HCT116 (cell line): ENCODE results near the gene TMEM11. TPM values are rescaled to one million over a fixed set of nuclear protein-coding genes. Genes with fewer than 3 reads are reported as not detected.

ENCODE experiments used
- ATAC-seq: fragments of 200-7000 bp; cut with Tn5 transposase; 2 replicates; pipeline ENCODE4 v1.9.1; 2020; ENCODE audit warnings: mild to moderate bottlenecking, moderate library complexity
- BruUV-seq: library from RNA; stranded (reverse); fragments of 400-500 nt; replicated peaks from 2 replicates; lab custom pipeline; 2021; lab: Mats Ljungman, UMichigan
- CTCF ChIA-PET: fragments of 300-600 bp; sonication (Branson Sonifier 250); formaldehyde crosslinking; loops from one replicate; lab custom pipeline; 2021; ENCODE audit warnings: antibody characterized with exemption; lab: Charles Lee
- POLR2A ChIA-PET: fragments of 300-600, 350-600 bp; sonication (Branson Sonifier 250); formaldehyde crosslinking; loops from one replicate; lab custom pipeline; 2021; ENCODE audit warnings: antibody characterized with exemption; lab: Charles Lee
- RAD21 ChIA-PET, 2 experiments: fragments of 300-600 bp; sonication (Branson Sonifier 250); formaldehyde crosslinking; loops; one replicate each; lab custom pipeline; 2023; ENCODE audit warnings: low total read pairs in 2 of 2; ENCODE audit not compliant: uncharacterized antibody in 2 of 2, unreplicated experiment in 2 of 2, low non-redundant PET in 1 of 2; lab: Charles Lee
- DNase-seq: peaks from one replicate; pipeline ENCODE4 v3.0.0-alpha.2; 2010; ENCODE audit warnings: low read depth, low spot score
- H2AFZ ChIP-seq: fragments of 200-600 bp; shearing (Covaris generic), sonication (generic); 2 replicates; pipeline ENCODE4 v1.6.1; 2017; ENCODE audit warnings: low read depth, mixed run types, mixed read lengths, antibody characterized with exemption, low read length; ENCODE audit not compliant: poor library complexity, severe bottlenecking
- H3K27ac ChIP-seq: 2 replicates; pipeline ENCODE4 v1.5.1; 2012; ENCODE audit warnings: low read depth, low read length
- H3K27me3 ChIP-seq: fragments of 200-600 bp; sonication (generic); 2 replicates; pipeline ENCODE4 v1.6.1; 2016; ENCODE audit warnings: mixed run types, low read length, mixed read lengths; ENCODE audit not compliant: insufficient read depth
- H3K36me3 ChIP-seq, 2 experiments: fragments of 200-500 bp in 1 of 2; fragments of 200-600 bp in 1 of 2; sonication (Bioruptor generic) in 1 of 2; sonication (generic) in 1 of 2; 2 replicates each; pipeline versions ENCODE4 v1.5.1 to v1.6.1; 2014 to 2016; ENCODE audit warnings: low read length in 2 of 2, inconsistent platforms in 1 of 2, mixed read lengths in 1 of 2, mixed run types in 1 of 2; ENCODE audit not compliant: insufficient read depth in 2 of 2, control insufficient read depth in 1 of 2
- H3K4me1 ChIP-seq, 2 experiments: fragments of 200-600 bp in 1 of 2; sonication (generic) in 1 of 2; 2 replicates each; pipeline versions ENCODE4 v1.5.1 to v1.6.1; 2012 to 2017; ENCODE audit warnings: low read length in 2 of 2, inconsistent platforms in 1 of 2, mild to moderate bottlenecking in 1 of 2, mixed read lengths in 1 of 2, mixed run types in 1 of 2, moderate library complexity in 1 of 2; ENCODE audit not compliant: insufficient read depth in 2 of 2, control insufficient read depth in 1 of 2
- H3K4me2 ChIP-seq: fragments of 200-600 bp; sonication (generic); 2 replicates; pipeline ENCODE4 v1.6.1; 2017; ENCODE audit warnings: mixed run types, low read length, mixed read lengths
- H3K4me3 ChIP-seq, 2 experiments: fragments of 200-600 bp in 1 of 2; sonication (generic) in 1 of 2; replicated peaks in 1 of 2; 2 replicates each; pipeline ENCODE4 v1.5.1; 2011 to 2016; ENCODE audit warnings: low read length in 2 of 2, control low read depth in 1 of 2, low read depth in 1 of 2, mild to moderate bottlenecking in 1 of 2, mixed read lengths in 1 of 2, mixed run types in 1 of 2
- H3K79me2 ChIP-seq: fragments of 200-600 bp; sonication (generic); 2 replicates; pipeline ENCODE4 v1.6.1; 2017; ENCODE audit warnings: mild to moderate bottlenecking, mixed run types, low read length, moderate library complexity, mixed read lengths; ENCODE audit not compliant: insufficient read depth
- H3K9ac ChIP-seq: fragments of 200-600 bp; sonication (generic); 2 replicates; pipeline ENCODE4 v1.6.1; 2016; ENCODE audit warnings: low read length, mixed read lengths
- H3K9me2 ChIP-seq: fragments of 200-600 bp; sonication (generic), shearing (Covaris generic); 2 replicates; pipeline ENCODE4 v1.6.1; 2017; ENCODE audit warnings: mixed run types, mild to moderate bottlenecking, moderate library complexity; ENCODE audit not compliant: insufficient read depth
- H3K9me3 ChIP-seq, 2 experiments: fragments of 200-500 bp in 1 of 2; fragments of 200-600 bp in 1 of 2; sonication (Bioruptor generic) in 1 of 2; sonication (generic) in 1 of 2; 2 replicates each; pipeline ENCODE4 v1.6.1; 2014 to 2017; ENCODE audit warnings: low read length in 2 of 2, mixed read lengths in 2 of 2, inconsistent platforms in 1 of 2, low read depth in 1 of 2, mild to moderate bottlenecking in 1 of 2, mixed run types in 1 of 2, moderate library complexity in 1 of 2; ENCODE audit not compliant: control insufficient read depth in 1 of 2, insufficient read depth in 1 of 2
- H4K20me1 ChIP-seq: fragments of 200-600 bp; sonication (generic), shearing (Covaris generic); 2 replicates; pipeline ENCODE4 v1.6.1; 2017; ENCODE audit warnings: mixed run types, mild to moderate bottlenecking, moderate library complexity; ENCODE audit not compliant: insufficient read depth
- CBX3 ChIP-seq: IDR thresholded peaks from 2 replicates; pipeline ENCODE4 v1.6.1; 2012; ENCODE audit warnings: low read depth
- CEBPB ChIP-seq: IDR thresholded peaks from 2 replicates; pipeline ENCODE4 v1.6.1; 2012; ENCODE audit warnings: low read depth
- CTCF ChIP-seq, 3 experiments: fragments of 200-600 bp in 1 of 3; sonication (generic) in 1 of 3; IDR thresholded peaks in 2 of 3; conservative IDR thresholded peaks in 1 of 3; 2 replicates each; pipeline ENCODE4 v1.5.1; 2012 to 2017; ENCODE audit warnings: low read depth in 2 of 3, low read length in 2 of 3, antibody characterized with exemption in 1 of 3, borderline replicate concordance in 1 of 3, control low read depth in 1 of 3, mild to moderate bottlenecking in 1 of 3, mixed read lengths in 1 of 3, mixed run types in 1 of 3, moderate library complexity in 1 of 3; ENCODE audit not compliant: insufficient read depth in 1 of 3
- EGR1 ChIP-seq: IDR thresholded peaks from 2 replicates; pipeline ENCODE4 v1.6.1; 2012; ENCODE audit warnings: low read depth
- EZH2phosphoT487 ChIP-seq: fragments of 200-600 bp; IDR thresholded peaks from 2 replicates; pipeline ENCODE4 v1.6.1; 2018; ENCODE audit warnings: antibody characterized with exemption, borderline replicate concordance
- FOSL1 ChIP-seq: IDR thresholded peaks from 2 replicates; pipeline ENCODE4 v1.6.1; 2012; ENCODE audit warnings: low read depth
- JUND ChIP-seq: IDR thresholded peaks from 2 replicates; pipeline ENCODE4 v1.6.1; 2012
- MAX ChIP-seq: IDR thresholded peaks from 2 replicates; pipeline ENCODE4 v1.6.1; 2012
- POLR2A ChIP-seq: IDR thresholded peaks from 2 replicates; pipeline ENCODE4 v1.7.0; 2011; ENCODE audit warnings: borderline replicate concordance; ENCODE audit not compliant: insufficient read depth, insufficient read length; ENCODE audit errors: extremely low read depth
- POLR2AphosphoS5 ChIP-seq: IDR thresholded peaks from 2 replicates; pipeline ENCODE4 v1.6.1; 2011; ENCODE audit warnings: mild to moderate bottlenecking, low read depth, low read length, moderate library complexity
- RAD21 ChIP-seq: IDR thresholded peaks from 2 replicates; pipeline ENCODE4 v1.6.1; 2012; ENCODE audit warnings: low read depth, mild to moderate bottlenecking
- REST ChIP-seq: IDR thresholded peaks from 2 replicates; pipeline ENCODE4 v1.6.1; 2012; ENCODE audit warnings: low read depth
- SIN3A ChIP-seq: IDR thresholded peaks from 2 replicates; pipeline ENCODE4 v1.6.1; 2012; ENCODE audit warnings: low read depth
- SP1 ChIP-seq: IDR thresholded peaks from 2 replicates; pipeline ENCODE4 v1.6.1; 2012; ENCODE audit warnings: low read depth
- SRF ChIP-seq: IDR thresholded peaks from 2 replicates; pipeline ENCODE4 v1.6.1; 2012; ENCODE audit warnings: low read depth
- TCF7L2 ChIP-seq: IDR thresholded peaks from 2 replicates; pipeline ENCODE4 v1.7.0; 2011; ENCODE audit warnings: borderline replicate concordance, inconsistent platforms; ENCODE audit not compliant: insufficient read depth, insufficient read length; ENCODE audit errors: extremely low read depth
- YY1 ChIP-seq: IDR thresholded peaks from 2 replicates; pipeline ENCODE4 v1.6.1; 2011; ENCODE audit warnings: low read length, low read depth, moderate library complexity, mild to moderate bottlenecking; ENCODE audit not compliant: insufficient replicate concordance; ENCODE audit errors: extremely low read depth
- ZBTB33 ChIP-seq: IDR thresholded peaks from 2 replicates; pipeline ENCODE4 v1.6.1; 2011; ENCODE audit warnings: mild to moderate bottlenecking, low read length, moderate library complexity; ENCODE audit not compliant: insufficient replicate concordance; ENCODE audit errors: extremely low read depth
- ZNF274 ChIP-seq: fragments of 200-500 bp; sonication (Bioruptor generic); IDR thresholded peaks from 2 replicates; pipeline ENCODE4 v1.6.1; 2014; ENCODE audit warnings: mild to moderate bottlenecking, low read depth, low read length, inconsistent platforms
- intact Hi-C: fragments of 100-400 bp; cut with micrococcal nuclease; formaldehyde crosslinking; loops from 2 replicates; pipeline ENCODE4 v1.10.0; 2022
- total RNA-seq: library from RNA; stranded (reverse); gene quantifications from one replicate; pipeline ENCODE4 v1.2.1, GENCODE V29; 2021; ENCODE audit not compliant: unreplicated experiment

TMEM11 gene
- total RNA-seq, 1 experiment from 2014 or later = 31.0 TPM

- Histone ChIP-seq H3K79me2 (peaks cover 4% of the 10 kb centered on the region; the same call in 1 of the 2 replicates), H3K9me3 (no peaks in the 10 kb centered on the region), H3K36me3 (no peaks in the 10 kb centered on the region), H3K4me1 (no peaks in the 10 kb centered on the region), H3K27me3 (no peaks in the 10 kb centered on the region), H3K9ac (no peak overlapping the region), H4K20me1 (0 out of 2 replicates have a peak, but pooled peaks cover 3% of the 10 kb centered on the region), H3K4me3 (no peak overlapping the region), H2AFZ (no peak overlapping the region), H3K9me2 (no peaks in the 10 kb centered on the region), H3K27ac (no peak overlapping the region), H3K4me2 (no peak overlapping the region)
- POLR2A ChIA-PET = no interaction called here
- no peak for ATAC-seq
- CTCF ChIA-PET = no interaction called here
- TF ChIP-seq POLR2A (no peak), SRF (no peak), FOSL1 (no peak), ZBTB33 (no peak), EGR1 (no peak), CTCF (IDR thresholded peaks at IDR 0.05 in 2 of 3, conservative IDR thresholded peaks at IDR 0.05 in 1 of 3; ENCODE audit: borderline replicate concordance in 1 of 3, insufficient read depth in 1 of 3, low read depth in 2 of 3, low read length in 2 of 3) (no peak), SIN3A (no peak), POLR2AphosphoS5 (no peak), MAX (no peak), TCF7L2 (no peak), SP1 (no peak), JUND (no peak), YY1 (no peak), CBX3 (no peak), RAD21 (no peak), REST (no peak), ZNF274 (no peak), CEBPB (no peak), EZH2phosphoT487 (no peak)
- RAD21 ChIA-PET = no interaction called here
- BruUV-seq = no TSS peak
- intact Hi-C loops = no loop called here
- DNase-seq = no peak
These were observed 49.3 kb downstream of the TMEM11 start for GRCh38 chr17:21164620-21165019.
